HEK293 (cell line): ENCODE data around the gene LILRA1.

Experiments used
- CTCF ChIA-PET: fragments of 350-600 bp; formaldehyde crosslinking; extraction: SDS; loops from one replicate; lab custom pipeline; 2021; ENCODE audit warnings: antibody characterized with exemption; lab: Yijun Ruan, JAX
- POLR2A ChIA-PET: fragments of 300-600 bp; formaldehyde crosslinking; extraction: SDS; loops from one replicate; lab custom pipeline; 2020; ENCODE audit warnings: antibody characterized with exemption, inconsistent platforms; lab: Yijun Ruan, JAX
- H3K27ac ChIP-seq: fragments of 200-500 bp; sonication (Bioruptor generic); 2 replicates; pipeline ENCODE4 v1.5.1; 2014; ENCODE audit warnings: low read depth, low read length, control low read depth, inconsistent platforms; ENCODE audit errors: extremely low read depth
- H3K36me3 ChIP-seq, 2 experiments: fragments of 200-500 bp in 1 of 2; sonication (Bioruptor generic) in 1 of 2; 1 replicate in 1 of 2; 2 replicates in 1 of 2; pipeline ENCODE4 v1.5.1; 2014 to 2017; ENCODE audit warnings: inconsistent platforms in 2 of 2, low read length in 2 of 2; ENCODE audit not compliant: control insufficient read depth in 2 of 2, insufficient read depth in 1 of 2
- H3K4me1 ChIP-seq: fragments of 200-500 bp; sonication (Bioruptor generic); 2 replicates; pipeline ENCODE4 v1.5.1; 2014; ENCODE audit warnings: mild to moderate bottlenecking, low read length, inconsistent platforms; ENCODE audit not compliant: control insufficient read depth, insufficient read depth
- H3K4me3 ChIP-seq: 2 replicates; pipeline ENCODE4 v1.5.1; 2011; ENCODE audit warnings: low read depth, mild to moderate bottlenecking, control low read depth, low read length, moderate library complexity
- H3K9me3 ChIP-seq: fragments of 200-500 bp; sonication (Bioruptor generic); 2 replicates; pipeline ENCODE4 v1.5.1; 2014; ENCODE audit warnings: low read depth, low read length, inconsistent platforms; ENCODE audit not compliant: control insufficient read depth, insufficient read depth
- KLF9 ChIP-seq: fragments of 450-650 bp; formaldehyde crosslinking; IDR thresholded peaks from 2 replicates; pipeline ENCODE4 v1.5.1; 2016; ENCODE audit warnings: missing biosample characterization, missing genetic modification characterization, low read depth
- RBAK ChIP-seq: fragments of 450-650 bp; formaldehyde crosslinking; IDR thresholded peaks from 2 replicates; pipeline ENCODE4 v1.5.1; 2016; ENCODE audit warnings: missing biosample characterization, missing genetic modification characterization
- REPIN1 ChIP-seq: fragments of 450-650 bp; formaldehyde crosslinking; IDR thresholded peaks from 2 replicates; pipeline ENCODE4 v1.5.1; 2017; ENCODE audit warnings: missing biosample characterization, missing genetic modification characterization, low read depth
- SCRT2 ChIP-seq: fragments of 450-650 bp; formaldehyde crosslinking; IDR thresholded peaks from 2 replicates; pipeline ENCODE4 v1.5.1; 2016; ENCODE audit warnings: missing biosample characterization, missing genetic modification characterization
- SETDB1 ChIP-seq: IDR thresholded peaks from one replicate; pipeline ENCODE4 v1.6.1; 2017; ENCODE audit warnings: mild to moderate bottlenecking, low read length, moderate library complexity, mixed read lengths; ENCODE audit not compliant: insufficient read length
- SP2 ChIP-seq: fragments of 450-650 bp; formaldehyde crosslinking; IDR thresholded peaks from 2 replicates; pipeline ENCODE4 v1.5.1; 2016; ENCODE audit warnings: missing biosample characterization, missing genetic modification characterization
- ZBTB1 ChIP-seq: fragments of 450-650 bp; formaldehyde crosslinking; IDR thresholded peaks from 2 replicates; pipeline ENCODE4 v1.5.1; 2016; ENCODE audit warnings: missing biosample characterization, missing genetic modification characterization
- ZBTB17 ChIP-seq: fragments of 450-650 bp; formaldehyde crosslinking; IDR thresholded peaks from 2 replicates; pipeline ENCODE4 v1.5.1; 2016; ENCODE audit warnings: missing biosample characterization, missing genetic modification characterization
- ZEB2 ChIP-seq: fragments of 450-650 bp; formaldehyde crosslinking; IDR thresholded peaks from 2 replicates; pipeline ENCODE4 v1.5.1; 2016; ENCODE audit warnings: missing biosample characterization, missing genetic modification characterization
- ZFP69B ChIP-seq: fragments of 450-650 bp; formaldehyde crosslinking; IDR thresholded peaks from 2 replicates; pipeline ENCODE4 v1.5.1; 2016; ENCODE audit warnings: missing biosample characterization, missing genetic modification characterization
- ZNF121 ChIP-seq: fragments of 450-650 bp; formaldehyde crosslinking; IDR thresholded peaks from 2 replicates; pipeline ENCODE4 v1.5.1; 2016; ENCODE audit warnings: missing biosample characterization, missing genetic modification characterization
- ZNF292 ChIP-seq: fragments of 450-650 bp; formaldehyde crosslinking; IDR thresholded peaks from 2 replicates; pipeline ENCODE4 v1.5.1; 2016; ENCODE audit warnings: low read depth, missing biosample characterization, missing genetic modification characterization, borderline replicate concordance
- ZNF416 ChIP-seq: fragments of 450-650 bp; formaldehyde crosslinking; IDR thresholded peaks from 2 replicates; pipeline ENCODE4 v1.5.1; 2016; ENCODE audit warnings: missing biosample characterization, missing genetic modification characterization
- ZNF555 ChIP-seq: fragments of 450-650 bp; formaldehyde crosslinking; conservative IDR thresholded peaks from 2 replicates; pipeline ENCODE4 v1.5.1; 2017; ENCODE audit warnings: missing biosample characterization, mild to moderate bottlenecking, missing genetic modification characterization, inconsistent platforms
- ZNF558 ChIP-seq: fragments of 450-650 bp; formaldehyde crosslinking; IDR thresholded peaks from 2 replicates; pipeline ENCODE4 v1.5.1; 2016; ENCODE audit warnings: missing biosample characterization, missing genetic modification characterization
- ZNF621 ChIP-seq: fragments of 450-650 bp; formaldehyde crosslinking; IDR thresholded peaks from 2 replicates; pipeline ENCODE4 v1.5.1; 2017; ENCODE audit warnings: missing biosample characterization, missing genetic modification characterization
- ZNF624 ChIP-seq: fragments of 450-650 bp; formaldehyde crosslinking; IDR thresholded peaks from 2 replicates; pipeline ENCODE4 v1.5.1; 2017; ENCODE audit warnings: missing biosample characterization, missing genetic modification characterization
- ZNF639 ChIP-seq: fragments of 450-650 bp; formaldehyde crosslinking; IDR thresholded peaks from 2 replicates; pipeline ENCODE4 v1.5.1; 2016; ENCODE audit warnings: missing biosample characterization, missing genetic modification characterization
- ZNF707 ChIP-seq: fragments of 450-650 bp; formaldehyde crosslinking; IDR thresholded peaks from 2 replicates; pipeline ENCODE4 v1.5.1; 2016; ENCODE audit warnings: missing biosample characterization, missing genetic modification characterization
- TF ChIP-seq, protein P1 (sequence below): fragments of 450-650 bp; formaldehyde crosslinking; conservative IDR thresholded peaks from 2 replicates; pipeline ENCODE4 v1.5.1; 2016; ENCODE audit warnings: low read depth, missing biosample characterization, missing genetic modification characterization
- TF ChIP-seq, protein P2 (sequence below): fragments of 450-650 bp; formaldehyde crosslinking; IDR thresholded peaks from 2 replicates; pipeline ENCODE4 v1.5.1; 2016; ENCODE audit warnings: missing biosample characterization, missing genetic modification characterization, borderline replicate concordance

The LILRA1 gene

DNA sequence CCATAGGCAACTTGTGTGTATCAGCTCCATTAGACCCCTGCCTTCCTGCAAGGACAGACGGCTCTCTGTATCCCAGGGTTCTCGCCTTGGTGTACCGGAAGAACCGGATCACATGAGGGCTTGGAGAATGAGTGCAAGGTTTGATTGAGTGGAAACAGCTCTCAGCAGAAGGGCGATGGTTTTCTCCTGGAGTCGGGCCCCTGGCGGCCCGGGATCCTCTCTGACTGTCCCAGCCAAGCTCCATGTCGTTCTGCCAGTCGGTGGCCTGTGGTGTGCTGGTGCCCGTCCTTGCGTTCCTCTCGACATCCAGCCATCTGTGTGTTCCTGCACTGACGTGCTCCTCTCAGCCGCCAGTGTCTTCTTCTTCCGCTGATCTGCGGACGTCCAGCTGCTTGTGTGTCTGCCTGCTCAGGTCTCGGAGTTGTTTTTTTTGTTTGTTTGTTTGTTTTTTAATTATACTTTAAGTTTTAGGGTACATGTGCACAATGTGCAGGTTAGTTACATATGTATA, 53.0 kb downstream of the LILRA1 start:
- ChIA-PET CTCF (interaction anchor here (0.5 kb wide), 1 partner anchor 167 kb away, joined by 3 read pairs; no protein-coding TSS in a partner anchor), POLR2A (no interaction called here)
- Histone ChIP-seq H3K9me3 (no peaks in the 10 kb centered on the region), H3K4me1 (no peaks in the 10 kb centered on the region), H3K36me3 (no peaks in the 10 kb centered on the region), H3K27ac (no peak overlapping the region), H3K4me3 (no peak overlapping the region)
- no peak for TF ChIP-seq ZEB2 (tag by site-specific recombination)
- TF ChIP-seq ZNF292 (tag by site-specific recombination): no peak
- TF ChIP-seq SCRT2 (tag by site-specific recombination): no peak
- no peak for TF ChIP-seq REPIN1 (tag by site-specific recombination)
- no peak for TF ChIP-seq SP2 (tag by site-specific recombination)
- TF ChIP-seq, protein P1, sequence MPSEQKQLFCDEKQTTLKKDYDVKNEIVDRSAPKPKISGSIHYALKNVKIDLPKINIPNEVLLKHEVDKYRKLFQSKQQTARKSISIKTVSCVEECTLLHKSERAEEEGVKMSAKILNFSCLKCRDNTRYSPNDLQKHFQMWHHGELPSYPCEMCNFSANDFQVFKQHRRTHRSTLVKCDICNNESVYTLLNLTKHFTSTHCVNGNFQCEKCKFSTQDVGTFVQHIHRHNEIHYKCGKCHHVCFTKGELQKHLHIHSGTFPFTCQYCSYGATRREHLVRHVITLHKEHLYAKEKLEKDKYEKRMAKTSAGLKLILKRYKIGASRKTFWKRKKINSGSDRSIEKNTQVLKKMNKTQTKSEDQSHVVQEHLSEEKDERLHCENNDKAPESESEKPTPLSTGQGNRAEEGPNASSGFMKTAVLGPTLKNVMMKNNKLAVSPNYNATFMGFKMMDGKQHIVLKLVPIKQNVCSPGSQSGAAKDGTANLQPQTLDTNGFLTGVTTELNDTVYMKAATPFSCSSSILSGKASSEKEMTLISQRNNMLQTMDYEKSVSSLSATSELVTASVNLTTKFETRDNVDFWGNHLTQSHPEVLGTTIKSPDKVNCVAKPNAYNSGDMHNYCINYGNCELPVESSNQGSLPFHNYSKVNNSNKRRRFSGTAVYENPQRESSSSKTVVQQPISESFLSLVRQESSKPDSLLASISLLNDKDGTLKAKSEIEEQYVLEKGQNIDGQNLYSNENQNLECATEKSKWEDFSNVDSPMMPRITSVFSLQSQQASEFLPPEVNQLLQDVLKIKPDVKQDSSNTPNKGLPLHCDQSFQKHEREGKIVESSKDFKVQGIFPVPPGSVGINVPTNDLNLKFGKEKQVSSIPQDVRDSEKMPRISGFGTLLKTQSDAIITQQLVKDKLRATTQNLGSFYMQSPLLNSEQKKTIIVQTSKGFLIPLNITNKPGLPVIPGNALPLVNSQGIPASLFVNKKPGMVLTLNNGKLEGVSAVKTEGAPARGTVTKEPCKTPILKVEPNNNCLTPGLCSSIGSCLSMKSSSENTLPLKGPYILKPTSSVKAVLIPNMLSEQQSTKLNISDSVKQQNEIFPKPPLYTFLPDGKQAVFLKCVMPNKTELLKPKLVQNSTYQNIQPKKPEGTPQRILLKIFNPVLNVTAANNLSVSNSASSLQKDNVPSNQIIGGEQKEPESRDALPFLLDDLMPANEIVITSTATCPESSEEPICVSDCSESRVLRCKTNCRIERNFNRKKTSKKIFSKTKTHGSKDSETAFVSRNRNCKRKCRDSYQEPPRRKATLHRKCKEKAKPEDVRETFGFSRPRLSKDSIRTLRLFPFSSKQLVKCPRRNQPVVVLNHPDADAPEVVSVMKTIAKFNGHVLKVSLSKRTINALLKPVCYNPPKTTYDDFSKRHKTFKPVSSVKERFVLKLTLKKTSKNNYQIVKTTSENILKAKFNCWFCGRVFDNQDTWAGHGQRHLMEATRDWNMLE (tag by site-specific recombination): no peak
- no peak for TF ChIP-seq RBAK (tag by site-specific recombination)
- no peak for TF ChIP-seq ZNF624 (tag by site-specific recombination)
- TF ChIP-seq ZNF555: no peak
- TF ChIP-seq ZNF558 (tag by site-specific recombination): no peak
- no peak for TF ChIP-seq ZFP69B (tag by site-specific recombination)
- TF ChIP-seq, protein P2, sequence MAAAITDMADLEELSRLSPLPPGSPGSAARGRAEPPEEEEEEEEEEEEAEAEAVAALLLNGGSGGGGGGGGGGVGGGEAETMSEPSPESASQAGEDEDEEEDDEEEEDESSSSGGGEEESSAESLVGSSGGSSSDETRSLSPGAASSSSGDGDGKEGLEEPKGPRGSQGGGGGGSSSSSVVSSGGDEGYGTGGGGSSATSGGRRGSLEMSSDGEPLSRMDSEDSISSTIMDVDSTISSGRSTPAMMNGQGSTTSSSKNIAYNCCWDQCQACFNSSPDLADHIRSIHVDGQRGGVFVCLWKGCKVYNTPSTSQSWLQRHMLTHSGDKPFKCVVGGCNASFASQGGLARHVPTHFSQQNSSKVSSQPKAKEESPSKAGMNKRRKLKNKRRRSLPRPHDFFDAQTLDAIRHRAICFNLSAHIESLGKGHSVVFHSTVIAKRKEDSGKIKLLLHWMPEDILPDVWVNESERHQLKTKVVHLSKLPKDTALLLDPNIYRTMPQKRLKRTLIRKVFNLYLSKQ: no peak
- no peak for TF ChIP-seq ZNF639 (tag by site-specific recombination)
- TF ChIP-seq ZNF707 (tag by site-specific recombination): no peak
- no peak for TF ChIP-seq ZBTB17
- TF ChIP-seq ZNF121 (tag by site-specific recombination): no peak
- TF ChIP-seq ZBTB1 (tag by site-specific recombination): no peak
- no peak for TF ChIP-seq KLF9 (tag by site-specific recombination)
- TF ChIP-seq ZNF416 (tag by site-specific recombination): no peak
- TF ChIP-seq, all 188 proteins: peak for 0

DNA sequence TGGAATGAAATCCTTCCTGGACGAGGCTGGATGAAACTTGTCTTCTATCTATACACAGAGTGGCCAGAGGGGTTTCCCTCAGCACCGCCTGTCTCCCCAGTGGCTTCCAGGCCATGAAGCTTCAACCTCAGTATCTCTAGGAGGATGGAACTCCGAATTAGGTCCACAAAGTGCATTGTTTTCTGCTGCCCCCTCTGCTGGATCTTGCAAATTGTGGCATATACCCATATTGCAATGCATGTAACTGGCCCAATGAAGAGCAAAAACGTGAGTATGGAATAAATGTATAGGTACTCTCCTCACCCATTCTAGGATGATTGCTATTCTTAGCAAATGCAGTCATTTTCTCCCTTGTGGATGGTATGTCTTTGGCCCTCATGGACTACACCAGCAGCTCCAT, 54.7 kb downstream of the LILRA1 start:
- H3K4me3 ChIP-seq: no peak overlapping the region
- no peak overlapping the region for H3K27ac ChIP-seq
- H3K9me3 ChIP-seq: no peaks in the 10 kb centered on the region
- CTCF ChIA-PET: interaction anchor here (1.0 to 1.3 kb wide), 2 partner anchors 25 to 167 kb away, joined by 4 to 5 read pairs; no protein-coding TSS in a partner anchor
- no peaks in the 10 kb centered on the region for H3K4me1 ChIP-seq
- no peaks in the 10 kb centered on the region for H3K36me3 ChIP-seq
- TF ChIP-seq ZNF621 (tag by site-specific recombination) (no peak), SETDB1 (no peak)
- POLR2A ChIA-PET: no interaction called here
